ENCODE data around the gene PCNX3. TPM values are rescaled to one million over a fixed set of nuclear protein-coding genes. Genes with fewer than 3 reads are reported as not detected.
"Not testable (repeated sequence)": the region's sequence is repeated elsewhere in the genome, so short reads cannot be mapped to it uniquely, and the experiment has no call there.

Gene PCNX3
- total RNA-seq, 8 experiments from 2014 or later, result 12.0 to 52.7 (median 19.5) TPM

- 80 to 100% (median 98%) methylated on average over 1 to 4 of the region's 28 CpGs; no CpG with 5 or more reads in 6 of the 10 experiments for WGBS, 10 experiments
- peaks cover 14% of the 10 kb centered on the region in 2 donors for H3K4me1 ChIP-seq (replicated peaks in 1 of 2)
- peak overlapping the region in 1 of 2 donors; percentile 16 for H3K27ac ChIP-seq
- no peak overlapping the region for H3K4me3 ChIP-seq
- ATAC-seq (replicated peaks in 6 of 8), result no peak
- in situ Hi-C loops (cut with MboI; ENCODE audit: low pct_unique_long_range_greater_than_20kb in 2 of 9, low sequenced_read_pairs in 9 of 9, unreplicated experiment in 9 of 9), result no loop called here
Observed at GRCh38 chr11:65636108-65637031, 20.8 kb downstream of the PCNX3 start.

GRCh38 chr11:65637032-65637557 lies 21.5 kb downstream of the PCNX3 start:
- H3K27ac ChIP-seq, result peak overlapping the region in 1 of 2 donors; percentile 16
- no peak overlapping the region for H3K4me3 ChIP-seq
- in situ Hi-C loops (cut with MboI; ENCODE audit: low pct_unique_long_range_greater_than_20kb in 2 of 9, low sequenced_read_pairs in 9 of 9, unreplicated experiment in 9 of 9), result no loop called here
- H3K4me1 ChIP-seq (replicated peaks in 1 of 2), result peaks cover 14 to 19% of the 10 kb centered on the region in 2 donors
- ATAC-seq (replicated peaks in 6 of 8), result no peak
- 56 to 100% (median 93%) methylated on average over 1 to 3 of the region's 3 CpGs; no CpG with 5 or more reads in 1 of the 10 experiments for WGBS, 10 experiments

- peaks cover 14 to 22% of the 10 kb centered on the region in 2 donors for H3K4me1 ChIP-seq (replicated peaks in 1 of 2)
- peak within 1 kb of the TSS; percentile 19 to 33 (median 27) for H3K4me3 ChIP-seq
- in situ Hi-C loops (cut with MboI; ENCODE audit: low pct_unique_long_range_greater_than_20kb in 2 of 9, low sequenced_read_pairs in 9 of 9, unreplicated experiment in 9 of 9), result no loop called here
- WGBS, 10 experiments, result 0 to 30% (median 0%) methylated on average over 1 to 5 of the region's 46 CpGs; no CpG with 5 or more reads in 5 of the 10 experiments
- H3K27ac ChIP-seq, result peak within 1 kb of the TSS in 1 of 2 donors; percentile 62
- peak; percentile 69 to 89 (median 88) for ATAC-seq (replicated peaks in 6 of 8)
Observed at GRCh38 chr11:65637794-65638419, 22.3 kb downstream of the PCNX3 start, which contains the start of gene SIPA1. Gene SIPA1, plus strand, starts transcription at chr11:65638101. Its CDS starts 2,821 bp downstream, at chr11:65640922.

- WGBS, 10 experiments, result 95% methylated on average over 4 of the region's 9 CpGs; no CpG with 5 or more reads in 9 of the 10 experiments
- not testable (repeated sequence) for H3K27ac ChIP-seq
Observed at GRCh38 chr11:65639228-65639597, 23.6 kb downstream of the PCNX3 start.

GRCh38 chr11:65639623-65640482 lies 24.3 kb downstream of the PCNX3 start:
- WGBS, 10 experiments, result 90 to 100% methylated on average over 2 to 3 of the region's 8 CpGs; no CpG with 5 or more reads in 8 of the 10 experiments
- no peak overlapping the region for H3K4me3 ChIP-seq
- in situ Hi-C loops (cut with MboI; ENCODE audit: low pct_unique_long_range_greater_than_20kb in 2 of 9, low sequenced_read_pairs in 9 of 9, unreplicated experiment in 9 of 9), result no loop called here
- peaks cover 14 to 27% of the 10 kb centered on the region in 2 donors for H3K4me1 ChIP-seq (replicated peaks in 1 of 2)
- ATAC-seq (replicated peaks in 6 of 8), result no peak
- no peak overlapping the region for H3K27ac ChIP-seq

More at GRCh38 chr11:65639228-65639597, 23.6 kb downstream of the PCNX3 start:
- in situ Hi-C loops (cut with MboI; ENCODE audit: low pct_unique_long_range_greater_than_20kb in 2 of 9, low sequenced_read_pairs in 9 of 9, unreplicated experiment in 9 of 9); H3K4me3 ChIP-seq; ATAC-seq (replicated peaks in 6 of 8): not testable (repeated sequence)
- H3K4me1 ChIP-seq (replicated peaks in 1 of 2), result peaks cover 14 to 27% of the 10 kb centered on the region in 2 donors

GRCh38 chr11:65640483-65641296 lies 25.1 kb downstream of the PCNX3 start:
- H3K27ac ChIP-seq, result no peak overlapping the region
- 80 to 83% methylated on average over 1 to 2 of the region's 35 CpGs; no CpG with 5 or more reads in 8 of the 10 experiments for WGBS, 10 experiments
- in situ Hi-C loops (cut with MboI; ENCODE audit: low pct_unique_long_range_greater_than_20kb in 2 of 9, low sequenced_read_pairs in 9 of 9, unreplicated experiment in 9 of 9), result no loop called here
- no peak overlapping the region for H3K4me3 ChIP-seq
- ATAC-seq (replicated peaks in 6 of 8), result no peak
- H3K4me1 ChIP-seq (replicated peaks in 1 of 2), result peaks cover 14 to 27% of the 10 kb centered on the region in 2 donors

- Histone ChIP-seq H3K4me3 (no peak overlapping the region), H3K4me1 (replicated peaks in 1 of 2) (peaks cover 14 to 27% of the 10 kb centered on the region in 2 donors), H3K27ac (no peak overlapping the region)
- in situ Hi-C loops (cut with MboI; ENCODE audit: low pct_unique_long_range_greater_than_20kb in 2 of 9, low sequenced_read_pairs in 9 of 9, unreplicated experiment in 9 of 9), result no loop called here
- WGBS, 10 experiments, result 71 to 94% (median 91%) methylated on average over 1 to 8 of the region's 16 CpGs; no CpG with 5 or more reads in 6 of the 10 experiments
- ATAC-seq (replicated peaks in 6 of 8), result no peak
Observed at GRCh38 chr11:65641297-65642013, 25.9 kb downstream of the PCNX3 start.

GRCh38 chr11:65642014-65642671 lies 26.6 kb downstream of the PCNX3 start:
- no peak for ATAC-seq (replicated peaks in 6 of 8)
- Histone ChIP-seq H3K27ac (no peak overlapping the region), H3K4me1 (replicated peaks in 1 of 2) (peaks cover 9 to 25% of the 10 kb centered on the region in 2 donors), H3K4me3 (peak overlapping the region in 1 of 5 donors; percentile 15)
- WGBS, 10 experiments, result 0 to 80% (median 63%) methylated on average over 1 to 12 of the region's 49 CpGs; no CpG with 5 or more reads in 4 of the 10 experiments
- in situ Hi-C loops (cut with MboI; ENCODE audit: low pct_unique_long_range_greater_than_20kb in 2 of 9, low sequenced_read_pairs in 9 of 9, unreplicated experiment in 9 of 9), result no loop called here

- 40% methylated on average over 1 of the region's 6 CpGs; no CpG with 5 or more reads in 8 of the 10 experiments for WGBS, 10 experiments
Observed at GRCh38 chr11:65643971-65644370, 28.4 kb downstream of the PCNX3 start.

GRCh38 chr11:65644837-65645236 lies 29.3 kb downstream of the PCNX3 start:
- H3K4me1 ChIP-seq (replicated peaks in 1 of 2), result peaks cover 0 to 14% of the 10 kb centered on the region in 2 donors
- in situ Hi-C loops (cut with MboI; ENCODE audit: low pct_unique_long_range_greater_than_20kb in 2 of 9, low sequenced_read_pairs in 9 of 9, unreplicated experiment in 9 of 9), result no loop called here
- ATAC-seq (replicated peaks in 6 of 8), result no peak
- H3K27ac ChIP-seq, result no peak overlapping the region
- no peak overlapping the region for H3K4me3 ChIP-seq
- 80 to 100% (median 95%) methylated on average over 1 to 6 of the region's 11 CpGs; no CpG with 5 or more reads in 4 of the 10 experiments for WGBS, 10 experiments

More at GRCh38 chr11:65643971-65644370, 28.4 kb downstream of the PCNX3 start:
- Histone ChIP-seq H3K4me3 (no peak overlapping the region), H3K4me1 (replicated peaks in 1 of 2) (peaks cover 0 to 14% of the 10 kb centered on the region in 2 donors), H3K27ac (no peak overlapping the region)
- in situ Hi-C loops (cut with MboI; ENCODE audit: low pct_unique_long_range_greater_than_20kb in 2 of 9, low sequenced_read_pairs in 9 of 9, unreplicated experiment in 9 of 9), result no loop called here
- ATAC-seq (replicated peaks in 6 of 8), result peak in 6 of 8 experiments; percentile 5 to 39 (median 24)

Data from motor neuron (in vitro differentiated cells).